ENCODE results near the gene TRIM60. TPM values are rescaled to one million over a fixed set of nuclear protein-coding genes. Genes with fewer than 3 reads are reported as not detected.
"Not testable (repeated sequence)": the region's sequence is repeated elsewhere in the genome, so short reads cannot be mapped to it uniquely, and the experiment has no call there.

TRIM60 gene
- total and polyA plus RNA-seq, 2 of the 13 experiments (the other 11 are each of a cell fraction or from before 2014, with no cell fraction given), result not detected

DNA sequence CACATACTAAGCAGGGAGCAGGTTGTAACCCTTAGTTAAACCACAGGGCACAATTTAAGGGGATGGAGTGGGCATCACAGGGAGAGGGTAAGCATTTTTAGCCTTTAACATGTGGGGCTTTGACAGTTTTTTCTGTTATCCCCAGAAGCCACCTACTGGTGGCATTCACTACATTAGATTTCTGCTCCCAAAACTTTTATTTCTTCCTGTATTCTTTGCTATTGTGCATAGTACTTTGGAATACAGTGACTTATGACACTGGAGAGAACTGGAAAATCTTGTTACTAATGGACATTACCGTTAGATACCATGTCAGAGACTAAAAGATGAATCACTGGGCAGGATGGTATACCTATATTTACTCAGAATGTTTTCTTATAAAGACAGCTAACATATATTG, 29.1 kb downstream of the TRIM60 start (continued):
- no peak for TF ChIP-seq CENPT (CRISPR knock-in tag; IDR thresholded peaks at IDR 0.05; ENCODE audit: low read depth)
- TF ChIP-seq ZNF343 (CRISPR knock-in tag; IDR thresholded peaks at IDR 0.05), result no peak
- no peak for TF ChIP-seq PAF1 (CRISPR knock-in tag; IDR thresholded peaks at IDR 0.05)

GRCh38 chr4:165070560-165070959, 38.8 kb downstream of the TRIM60 start:
- no peaks in the 10 kb centered on the region for H3K9me3 ChIP-seq (ENCODE audit: low read length)
- FAIRE-seq, result no peak

GRCh38 chr4:165073346-165073745, 41.5 kb downstream of the TRIM60 start:
- H3K4me2 ChIP-seq (ENCODE audit: low read depth, low read length); H4K20me1 ChIP-seq (ENCODE audit: insufficient read depth, low read length); H3K27me3 ChIP-seq (ENCODE audit: control insufficient read depth in 1 of 2, insufficient read depth in 2 of 2, low read length in 2 of 2); H3K9me3 ChIP-seq (ENCODE audit: low read length); BruUV-seq (replicated peaks); H3K36me3 ChIP-seq (replicated peaks in 1 of 2; ENCODE audit: control insufficient read depth in 1 of 2, insufficient read depth in 2 of 2, low read length in 2 of 2); FAIRE-seq; H3K79me2 ChIP-seq (ENCODE audit: insufficient read depth, low read length); H2AFZ ChIP-seq (ENCODE audit: low read length); DNase-seq (ENCODE audit: low spot score); POLR2A ChIA-PET; H3K4me3 ChIP-seq (replicated peaks in 1 of 3; ENCODE audit: insufficient read depth in 1 of 3, low read depth in 2 of 3, low read length in 3 of 3); CTCF ChIA-PET (ENCODE audit: low intra/inter-chr PET ratio, low total read pairs); in situ Hi-C loops (cut with HindIII; ENCODE audit: extremely low pct_ligation_motif_present, low pct_unique_long_range_greater_than_20kb); H3K27ac ChIP-seq (ENCODE audit: extremely low read length, insufficient read depth, low read length); H3K4me1 ChIP-seq (ENCODE audit: insufficient read depth, low read length); H3K9ac ChIP-seq (ENCODE audit: insufficient read depth, low read depth, low read length); ATAC-seq; intact Hi-C loops (cut with micrococcal nuclease; ENCODE audit: unreplicated experiment): not testable (repeated sequence)
- WGBS (ENCODE audit: low lambda C conversion rate), result 90% methylated on average over 9 of the region's 11 CpGs

More at GRCh38 chr4:165070560-165070959, 38.8 kb downstream of the TRIM60 start:
- 20% methylated on average over 1 of the region's 1 CpG for WGBS (ENCODE audit: low lambda C conversion rate)
- no TSS peak for BruUV-seq (replicated peaks)
- intact Hi-C loops (cut with micrococcal nuclease; ENCODE audit: unreplicated experiment) (no loop called here), in situ Hi-C loops (cut with HindIII; ENCODE audit: extremely low pct_ligation_motif_present, low pct_unique_long_range_greater_than_20kb) (no loop called here)
- ChIA-PET CTCF (ENCODE audit: low intra/inter-chr PET ratio, low total read pairs) (no interaction called here), POLR2A (no interaction called here)
- Histone ChIP-seq H3K4me3 (replicated peaks in 1 of 3; ENCODE audit: insufficient read depth in 1 of 3, low read depth in 2 of 3, low read length in 3 of 3) (no peak overlapping the region), H3K4me2 (ENCODE audit: low read depth, low read length) (no peak overlapping the region), H3K4me1 (ENCODE audit: insufficient read depth, low read length) (no peaks in the 10 kb centered on the region), H3K27me3 (ENCODE audit: control insufficient read depth in 1 of 2, insufficient read depth in 2 of 2, low read length in 2 of 2) (no peaks in the 10 kb centered on the region), H3K27ac (ENCODE audit: extremely low read length, insufficient read depth, low read length) (no peak overlapping the region), H2AFZ (ENCODE audit: low read length) (no peak overlapping the region), H3K79me2 (ENCODE audit: insufficient read depth, low read length) (no peaks in the 10 kb centered on the region), H3K9ac (ENCODE audit: insufficient read depth, low read depth, low read length) (no peak overlapping the region), H3K36me3 (replicated peaks in 1 of 2; ENCODE audit: control insufficient read depth in 1 of 2, insufficient read depth in 2 of 2, low read length in 2 of 2) (no peaks in the 10 kb centered on the region), H4K20me1 (ENCODE audit: insufficient read depth, low read length) (no peaks in the 10 kb centered on the region)
- ATAC-seq, result no peak
- TF ChIP-seq ZNF224 (CRISPR knock-in tag; IDR thresholded peaks at IDR 0.05) (no peak), MTF1 (CRISPR knock-in tag; IDR thresholded peaks at IDR 0.05) (no peak), KAT7 (CRISPR knock-in tag; IDR thresholded peaks at IDR 0.05; ENCODE audit: borderline replicate concordance) (no peak), ZFP82 (CRISPR knock-in tag; IDR thresholded peaks at IDR 0.05; ENCODE audit: borderline replicate concordance) (no peak), NRL (CRISPR knock-in tag; IDR thresholded peaks at IDR 0.05; ENCODE audit: borderline replicate concordance) (no peak), ZSCAN22 (CRISPR knock-in tag; IDR thresholded peaks at IDR 0.05) (no peak), ELF3 (CRISPR knock-in tag; IDR thresholded peaks at IDR 0.05) (no peak), ZSCAN20 (CRISPR knock-in tag; IDR thresholded peaks at IDR 0.05; ENCODE audit: borderline replicate concordance) (no peak), ZNF660 (CRISPR knock-in tag; IDR thresholded peaks at IDR 0.05; ENCODE audit: borderline replicate concordance, low read depth) (no peak)
- DNase-seq (ENCODE audit: low spot score), result no peak
